VCaP (cell line): ENCODE measurements around the gene PVR.
"Not testable (repeated sequence)": the region's sequence is repeated elsewhere in the genome, so short reads cannot be mapped to it uniquely, and the experiment has no call there.

ENCODE experiments used
- H3K27ac ChIP-seq: fragments of 450-650 bp; 2 replicates; pipeline ENCODE4 v1.5.1; 2017
- TF ChIP-seq, protein P1 (sequence below): fragments of 450-650 bp; conservative IDR thresholded peaks from 2 replicates; pipeline ENCODE4 v1.5.1; 2017; ENCODE audit warnings: mild to moderate bottlenecking, moderate library complexity

Gene PVR

DNA sequence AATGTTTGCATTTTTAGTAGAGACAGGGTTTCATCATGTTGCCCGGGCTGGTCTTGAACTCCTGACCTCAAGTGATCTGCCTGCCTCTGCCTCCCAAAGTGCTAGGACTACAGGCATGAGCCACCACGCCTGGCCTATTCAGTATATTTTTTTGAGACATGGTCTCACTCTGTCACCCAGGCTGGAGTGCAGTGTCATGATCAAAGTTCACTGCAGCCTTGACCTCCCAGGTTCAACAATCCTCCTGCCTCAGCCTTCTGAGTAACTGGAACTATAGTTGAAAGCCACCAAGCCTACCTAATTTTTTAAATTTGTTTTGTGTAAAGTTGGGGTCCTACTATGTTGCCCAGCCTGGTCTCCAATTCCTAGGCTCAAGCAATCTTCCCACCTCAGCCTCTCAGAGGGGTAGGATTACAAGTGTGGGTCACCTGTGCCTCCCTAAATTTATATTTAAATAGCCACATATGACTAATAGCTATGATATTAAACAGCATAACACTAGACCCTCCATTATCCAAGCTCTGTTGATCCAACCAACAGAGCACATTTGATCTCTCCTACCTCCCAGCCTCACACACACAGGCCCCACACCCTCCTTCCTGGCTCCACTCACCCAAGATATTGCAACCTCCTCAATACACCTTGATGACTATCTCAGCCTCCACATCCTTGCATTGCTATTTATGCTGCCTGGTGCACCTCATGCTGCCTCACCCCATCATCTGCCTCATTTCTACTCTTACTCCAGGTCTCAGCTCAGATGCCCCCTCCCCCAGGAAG, 25.5 kb downstream of the PVR start:
- TF ChIP-seq, protein P1, sequence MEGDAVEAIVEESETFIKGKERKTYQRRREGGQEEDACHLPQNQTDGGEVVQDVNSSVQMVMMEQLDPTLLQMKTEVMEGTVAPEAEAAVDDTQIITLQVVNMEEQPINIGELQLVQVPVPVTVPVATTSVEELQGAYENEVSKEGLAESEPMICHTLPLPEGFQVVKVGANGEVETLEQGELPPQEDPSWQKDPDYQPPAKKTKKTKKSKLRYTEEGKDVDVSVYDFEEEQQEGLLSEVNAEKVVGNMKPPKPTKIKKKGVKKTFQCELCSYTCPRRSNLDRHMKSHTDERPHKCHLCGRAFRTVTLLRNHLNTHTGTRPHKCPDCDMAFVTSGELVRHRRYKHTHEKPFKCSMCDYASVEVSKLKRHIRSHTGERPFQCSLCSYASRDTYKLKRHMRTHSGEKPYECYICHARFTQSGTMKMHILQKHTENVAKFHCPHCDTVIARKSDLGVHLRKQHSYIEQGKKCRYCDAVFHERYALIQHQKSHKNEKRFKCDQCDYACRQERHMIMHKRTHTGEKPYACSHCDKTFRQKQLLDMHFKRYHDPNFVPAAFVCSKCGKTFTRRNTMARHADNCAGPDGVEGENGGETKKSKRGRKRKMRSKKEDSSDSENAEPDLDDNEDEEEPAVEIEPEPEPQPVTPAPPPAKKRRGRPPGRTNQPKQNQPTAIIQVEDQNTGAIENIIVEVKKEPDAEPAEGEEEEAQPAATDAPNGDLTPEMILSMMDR, result no peak

DNA sequence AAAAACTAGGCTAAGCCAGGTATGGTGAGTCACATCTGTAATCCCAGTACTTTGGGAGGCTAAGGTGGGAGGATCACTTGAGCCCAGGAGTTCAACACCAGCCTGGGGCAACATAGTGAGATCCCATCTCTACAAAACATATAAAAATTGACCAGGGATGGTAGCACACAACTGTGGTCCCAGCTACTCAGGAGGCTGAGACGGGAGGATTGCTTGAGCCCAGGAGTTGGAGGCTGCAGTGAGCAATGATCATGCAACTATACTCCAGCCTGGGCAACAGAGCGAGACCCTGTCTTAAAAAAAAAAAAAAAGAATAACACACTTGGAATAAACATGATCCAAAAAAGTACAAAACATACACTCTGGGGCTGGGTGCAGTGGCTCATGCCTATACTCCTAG, 26.3 kb downstream of the PVR start:
- not testable (repeated sequence) for H3K27ac ChIP-seq

More for the DNA sequence above, 25.5 kb downstream of the PVR start:
- no peak overlapping the region for H3K27ac ChIP-seq

DNA sequence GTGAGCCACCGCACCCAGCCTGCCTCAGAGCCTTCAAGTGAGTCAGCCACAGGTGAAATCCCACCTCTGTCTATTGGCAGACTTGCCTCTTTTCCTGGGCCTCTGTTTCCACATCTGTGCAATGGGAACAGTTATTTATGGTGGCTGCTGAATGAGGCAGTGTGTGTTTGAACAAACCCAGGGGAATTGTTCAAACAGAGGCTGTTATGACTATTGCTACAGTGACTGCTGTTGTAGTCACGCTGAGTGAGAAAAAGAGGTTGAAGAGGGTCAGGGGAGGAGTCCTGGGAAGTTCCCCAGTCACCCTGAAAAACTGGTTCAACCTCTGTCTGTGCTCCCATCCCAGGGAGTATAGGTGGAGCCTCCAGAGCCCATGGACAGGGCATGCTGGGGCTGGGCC, 27.7 kb downstream of the PVR start, which contains the start of gene CEACAM19:
Gene CEACAM19 (plus strand): TSS at position 83 of the 400 bp plus-strand sequence. CDS start 450 bp downstream, outside the sequence.
- H3K27ac ChIP-seq, result no peak within 1 kb of the TSS
- TF ChIP-seq, protein P1, result no peak

DNA sequence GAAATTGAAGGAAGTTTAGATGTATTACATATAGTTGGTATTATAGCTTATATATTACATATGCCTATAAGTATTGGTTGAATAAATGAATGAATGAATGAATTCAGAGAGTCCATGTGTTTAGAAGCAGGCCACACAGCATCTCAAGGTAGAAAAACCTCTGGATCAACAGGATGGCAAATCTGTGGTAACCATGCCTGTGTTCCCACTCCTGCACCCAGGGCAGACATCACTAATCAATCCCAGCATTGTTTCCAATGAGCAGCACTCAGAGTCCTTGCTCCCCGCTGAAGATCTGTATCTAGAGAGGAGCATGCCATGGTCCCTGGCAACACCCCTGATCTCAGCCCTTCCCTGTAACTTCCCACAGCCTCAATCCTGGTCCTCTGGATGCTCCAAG, 28.5 kb downstream of the PVR start:
- no peak overlapping the region for H3K27ac ChIP-seq
- TF ChIP-seq, protein P1, result no peak

DNA sequence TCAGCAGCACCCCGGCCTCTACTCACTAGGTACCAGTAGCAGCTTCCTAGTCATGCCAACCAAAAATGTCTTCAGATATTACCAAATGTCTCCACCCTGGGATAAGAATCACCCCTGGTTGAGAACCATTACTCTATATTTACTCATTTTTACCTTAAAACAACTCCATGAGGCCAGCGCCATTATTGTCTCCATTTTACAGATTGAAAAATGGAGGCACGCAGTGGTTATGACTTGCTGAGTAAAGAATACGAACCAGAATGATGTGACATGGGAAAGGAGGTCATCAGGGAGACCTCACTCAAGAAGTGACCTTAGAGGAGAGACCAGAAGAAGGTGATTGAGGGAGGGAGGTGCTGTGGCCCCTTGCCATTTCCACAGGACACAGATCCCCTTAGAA, 29.8 kb downstream of the PVR start:
- no peak overlapping the region for H3K27ac ChIP-seq
- TF ChIP-seq, protein P1, result no peak

DNA sequence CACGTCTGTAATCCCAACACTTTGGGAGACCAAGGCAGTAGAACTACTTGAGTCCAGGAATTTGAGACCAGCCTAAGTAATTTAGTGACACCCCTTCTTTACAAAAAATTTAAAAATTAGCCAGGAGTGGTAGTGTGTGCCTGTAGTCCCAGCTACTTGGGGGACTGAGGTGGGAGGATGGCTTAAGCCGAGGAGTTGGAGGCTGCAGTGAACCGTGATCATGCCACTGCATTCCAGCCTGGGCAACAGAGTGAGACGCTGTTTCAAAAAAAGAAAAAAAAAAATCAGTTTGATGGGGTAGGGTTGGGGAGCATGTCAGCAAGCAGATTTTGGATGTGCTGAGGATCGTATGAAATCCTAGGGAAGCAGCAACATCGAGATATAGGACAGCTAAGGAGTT, 31.8 kb downstream of the PVR start:
- H3K27ac ChIP-seq, result no peak overlapping the region
- TF ChIP-seq, protein P1, result no peak

DNA sequence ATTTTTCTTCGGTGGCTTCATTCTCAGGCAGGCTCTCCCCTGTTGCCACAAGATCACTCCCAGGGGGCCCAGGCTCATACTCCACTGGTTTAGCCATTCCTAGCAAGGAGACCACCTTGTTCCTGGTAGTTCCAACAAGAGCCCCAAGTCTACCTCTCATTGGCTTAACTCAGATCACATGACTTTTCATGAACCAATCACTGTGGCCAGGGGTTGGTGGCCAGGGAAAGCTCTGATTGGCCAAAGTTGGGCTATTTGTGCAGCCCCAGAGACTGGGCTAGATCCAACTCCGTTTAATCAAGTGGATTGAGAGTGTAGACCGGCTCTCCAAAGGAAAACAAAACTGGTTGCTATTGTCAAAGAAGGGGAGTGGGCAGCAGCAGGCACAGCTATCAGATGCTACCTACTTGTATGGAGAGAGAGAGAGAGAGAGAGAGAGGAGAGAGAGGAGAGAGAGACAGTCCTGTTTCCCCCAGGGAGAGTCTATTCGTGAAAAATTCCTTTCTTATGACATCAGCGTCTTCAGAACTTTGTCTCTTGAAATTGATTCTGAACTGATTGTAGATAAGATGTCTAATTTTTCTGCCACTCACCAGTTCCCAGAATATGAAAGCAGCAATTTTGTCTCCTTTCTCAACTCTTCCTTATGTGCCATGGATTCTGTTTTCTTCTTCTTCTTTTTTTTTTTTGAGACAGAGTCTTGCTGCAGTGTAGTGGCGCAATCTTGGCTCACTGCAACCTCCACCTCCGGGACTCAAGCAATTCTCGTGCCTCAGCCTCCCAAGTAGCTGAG, 33.5 kb downstream of the PVR start:
- TF ChIP-seq, protein P1, result no peak
- H3K27ac ChIP-seq, result no peak overlapping the region
